HEK293 (cell line): ENCODE results near the gene SYAP1.

Experiments
- CTCF ChIP-seq: fragments of 450-650 bp; formaldehyde crosslinking; IDR thresholded peaks from 2 replicates; pipeline ENCODE4 v1.5.1; 2016; ENCODE audit warnings: missing biosample characterization, missing genetic modification characterization
- YY1 ChIP-seq: fragments of 450-650 bp; formaldehyde crosslinking; IDR thresholded peaks from 2 replicates; pipeline ENCODE4 v1.5.1; 2018; ENCODE audit warnings: missing biosample characterization, missing genetic modification characterization
- ZBTB20 ChIP-seq: fragments of 450-650 bp; formaldehyde crosslinking; IDR thresholded peaks from 2 replicates; pipeline ENCODE4 v1.5.1; 2016; ENCODE audit warnings: missing biosample characterization, missing genetic modification characterization
- ZNF560 ChIP-seq: fragments of 450-650 bp; formaldehyde crosslinking; IDR thresholded peaks from 2 replicates; pipeline ENCODE4 v1.5.1; 2017; ENCODE audit warnings: missing biosample characterization, missing genetic modification characterization, borderline replicate concordance

- TF ChIP-seq YY1 (tag by site-specific recombination): no peak
- TF ChIP-seq CTCF (tag by site-specific recombination): no peak
- no peak for TF ChIP-seq ZBTB20 (tag by site-specific recombination)
- no peak for TF ChIP-seq ZNF560
These were observed 55.3 kb downstream of the SYAP1 start for GRCh38 chrX:16774746-16775145.
